ENCODE data around the gene EIF4E2. TPM values are rescaled to one million over a fixed set of nuclear protein-coding genes. Genes with fewer than 3 reads are reported as not detected.

The EIF4E2 gene
- total RNA-seq, 1 donor from 2014 or later: 91.4 TPM

DNA sequence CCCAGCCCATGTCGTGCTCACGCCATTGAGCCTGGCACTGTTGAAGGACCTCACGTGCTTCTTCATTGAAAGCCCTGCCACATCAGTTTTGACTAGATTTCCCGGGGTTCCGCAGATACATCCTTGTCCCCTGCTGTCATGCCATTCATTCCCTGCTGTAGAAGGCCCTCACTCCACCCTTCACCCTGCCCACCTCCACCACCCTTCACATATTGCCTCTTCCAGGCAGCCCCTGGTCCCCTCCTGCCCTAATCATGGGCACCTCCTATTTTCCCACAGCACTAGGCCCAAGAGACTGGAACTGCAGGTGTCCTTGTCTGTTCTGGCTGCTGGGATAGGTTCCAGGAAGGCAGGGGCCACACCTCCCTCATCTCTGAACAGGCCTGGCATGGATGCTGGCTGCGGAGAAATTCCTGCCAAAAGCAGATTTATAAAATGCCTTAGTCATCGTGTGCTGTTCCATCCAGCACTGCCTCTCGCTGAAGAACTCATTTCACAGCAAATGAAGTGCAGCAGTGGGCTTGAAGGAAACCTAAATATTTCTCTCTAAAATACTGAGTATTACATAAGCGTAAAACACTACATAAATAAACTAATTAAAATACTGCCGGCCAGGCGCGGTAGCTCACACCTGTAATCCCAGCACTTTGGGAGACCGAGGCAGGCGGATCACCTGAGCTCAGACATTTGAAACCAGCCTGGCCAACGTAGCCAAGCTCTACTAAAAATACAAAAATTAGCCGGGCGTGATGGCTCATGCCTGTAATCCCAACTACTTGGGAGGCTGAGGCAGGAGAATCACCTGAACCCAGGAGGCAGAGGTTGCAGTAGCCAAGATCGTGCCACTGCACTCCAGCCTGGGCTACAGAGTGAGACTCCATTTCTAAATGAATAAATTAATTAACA, 38.4 kb downstream of the EIF4E2 start:
- DNase-seq (ENCODE audit: extremely low read depth, low read depth, low spot score): no peak

DNA sequence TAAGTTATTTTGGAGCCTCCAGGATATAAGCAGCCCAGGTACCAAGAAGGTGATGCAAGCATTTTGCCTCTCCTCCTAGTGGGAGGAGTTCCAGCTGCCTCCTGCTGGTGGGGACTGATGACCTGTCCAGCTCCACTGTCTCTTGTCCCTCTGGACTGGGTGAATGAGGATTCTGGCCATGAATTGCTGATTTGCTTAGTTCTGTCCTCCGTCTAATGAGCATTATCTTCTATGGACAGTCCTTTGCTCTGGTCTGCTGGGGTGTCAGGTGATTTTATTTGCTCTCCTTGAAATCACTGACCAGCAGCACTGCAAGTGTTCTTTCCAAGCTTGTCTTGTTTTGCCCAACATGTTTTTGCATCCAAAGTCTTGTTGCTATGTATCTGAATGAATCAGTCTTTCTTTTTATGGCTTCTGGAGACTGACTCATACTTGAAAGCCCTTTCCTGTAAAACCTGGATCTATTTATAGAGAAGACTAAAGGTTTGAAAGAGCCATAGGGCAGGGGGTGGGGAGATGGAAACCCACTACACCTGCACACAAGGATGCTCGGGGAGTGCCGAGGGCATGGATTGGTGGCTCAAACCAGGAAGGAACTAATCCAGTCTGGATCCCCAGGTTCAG, 42.4 kb downstream of the EIF4E2 start:
- peak; percentile 48 for DNase-seq (ENCODE audit: extremely low read depth, low read depth, low spot score)

DNA sequence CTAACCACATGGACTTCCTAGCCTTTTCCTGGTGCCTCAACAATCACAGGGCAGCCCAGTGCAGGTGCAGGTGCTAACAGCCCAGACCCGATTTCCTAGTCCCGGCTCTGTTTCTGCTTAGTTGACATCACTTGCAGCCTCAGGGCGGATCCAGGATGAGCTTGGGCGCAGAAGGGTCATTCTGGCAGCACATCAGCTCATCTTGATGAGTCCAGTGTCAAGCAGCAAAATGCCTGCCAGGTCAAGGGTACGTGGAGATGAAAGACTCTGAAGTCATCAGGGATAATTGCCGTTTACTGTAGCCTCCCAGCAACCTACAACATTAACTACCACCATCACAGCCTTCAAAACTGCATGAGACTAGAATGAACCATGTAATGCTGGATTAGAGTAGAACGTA, 43.5 kb downstream of the EIF4E2 start:
- no peak for DNase-seq (ENCODE audit: extremely low read depth, low read depth, low spot score)

DNA sequence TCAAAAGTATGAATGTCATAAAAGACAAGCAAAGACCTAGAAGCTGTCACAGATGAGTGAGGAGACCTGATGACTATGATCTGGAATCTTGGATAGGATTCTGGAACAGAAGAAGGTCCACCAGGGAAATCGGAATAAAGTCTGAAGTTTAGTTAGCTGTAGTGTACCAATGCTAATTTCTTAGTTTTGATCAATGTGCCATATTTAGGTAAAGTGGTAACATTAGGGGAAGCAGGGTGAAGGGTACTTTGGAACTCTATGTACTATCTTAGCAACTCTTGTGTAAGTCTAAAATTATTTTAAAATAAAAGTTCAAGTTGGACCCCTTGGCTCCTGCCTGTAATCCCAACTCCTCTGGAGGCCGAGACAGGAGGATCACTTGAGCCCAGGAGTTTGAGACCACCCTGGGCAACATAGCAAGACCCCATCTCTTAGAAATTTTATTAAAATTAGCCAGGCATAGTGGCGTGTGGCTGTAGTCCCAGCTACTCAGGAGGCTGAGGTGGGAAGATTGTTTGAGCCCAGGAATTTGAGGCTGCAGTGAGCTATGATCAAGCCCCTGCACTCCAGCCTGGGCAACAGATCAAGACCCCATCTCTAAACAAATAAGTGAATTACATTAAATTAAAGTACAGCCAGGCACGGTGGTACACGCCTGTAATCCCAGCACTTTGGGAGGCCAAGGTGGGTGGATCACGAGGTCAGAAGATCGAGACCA, 47.0 kb downstream of the EIF4E2 start:
- no peak for DNase-seq (ENCODE audit: extremely low read depth, low read depth, low spot score)

DNA sequence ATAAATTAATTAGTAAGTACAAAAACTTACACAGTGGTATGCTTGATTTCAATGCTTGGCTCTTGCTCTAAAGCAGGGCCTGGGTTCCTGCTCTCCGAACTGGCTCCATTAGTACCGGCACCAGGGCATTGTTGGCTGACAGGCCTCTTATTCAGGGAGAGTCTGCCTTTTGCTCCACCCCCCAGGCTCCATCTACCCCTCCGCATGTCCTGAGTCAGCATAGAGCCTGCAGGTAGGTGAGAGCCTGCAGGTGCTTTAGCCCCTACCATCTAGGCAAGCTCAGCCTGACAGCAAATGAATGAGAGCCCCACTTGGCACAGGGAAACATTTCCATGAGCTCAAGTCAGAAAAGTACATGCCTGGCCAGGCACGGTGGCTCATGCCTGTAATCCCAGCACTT, 47.8 kb downstream of the EIF4E2 start:
- no peak for DNase-seq (ENCODE audit: extremely low read depth, low read depth, low spot score)

DNA sequence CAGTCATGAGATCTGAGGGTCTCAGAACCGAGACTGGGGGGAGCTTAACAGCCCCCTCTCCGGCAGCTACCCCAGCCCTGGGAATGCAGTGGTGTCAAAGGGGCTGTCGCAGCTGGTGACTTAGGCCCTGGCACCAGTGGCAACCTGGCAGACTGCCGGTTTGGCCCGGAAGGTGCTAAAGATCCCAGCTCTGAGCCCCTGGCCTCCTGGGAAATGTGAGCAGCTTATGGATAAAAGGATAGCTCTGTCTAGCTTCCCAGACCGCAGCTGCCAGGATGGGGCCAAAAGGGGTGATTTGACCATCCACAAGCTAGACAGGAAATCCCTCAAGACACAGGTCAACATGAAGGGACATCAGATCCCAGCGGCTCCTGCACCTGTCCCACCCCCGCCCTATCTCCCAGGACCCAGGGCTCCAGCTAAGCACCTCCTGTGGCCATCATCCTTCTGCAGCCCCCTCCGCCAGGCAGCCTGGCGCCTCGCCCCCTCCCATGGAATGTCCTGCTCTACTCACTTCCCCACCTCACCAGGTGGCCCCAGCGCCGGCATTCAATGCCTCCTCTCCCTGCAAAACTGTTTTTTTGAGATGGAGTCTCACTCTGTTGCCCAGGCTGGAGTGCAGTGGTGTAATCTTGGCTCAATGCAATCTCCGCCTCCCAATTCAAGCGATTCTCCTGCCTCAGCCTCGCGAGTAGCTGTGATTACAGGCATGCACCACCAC, 49.7 kb downstream of the EIF4E2 start:
- DNase-seq (ENCODE audit: extremely low read depth, low read depth, low spot score): no peak

DNA sequence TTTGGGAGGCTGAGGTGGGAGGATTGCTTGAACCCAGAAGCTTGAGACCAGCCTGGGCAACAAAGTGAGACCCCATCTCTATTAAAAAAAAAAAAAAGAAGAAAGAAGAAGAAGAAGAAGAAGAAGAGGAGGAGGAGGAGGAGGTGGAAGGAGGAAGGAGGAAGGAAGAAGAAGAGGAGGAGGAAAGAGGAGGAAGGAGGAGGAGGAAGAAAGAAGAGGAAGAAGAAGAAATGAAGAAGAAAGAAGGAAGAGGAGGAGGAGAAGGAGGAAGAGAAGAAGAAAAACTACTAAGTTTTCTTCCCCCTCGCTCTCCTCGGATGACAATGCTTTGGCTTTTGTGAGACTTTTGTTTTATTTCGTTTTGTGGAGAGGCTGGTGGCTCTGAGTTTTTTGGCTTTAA, 52.8 kb downstream of the EIF4E2 start:
- no peak for DNase-seq (ENCODE audit: extremely low read depth, low read depth, low spot score)

DNA sequence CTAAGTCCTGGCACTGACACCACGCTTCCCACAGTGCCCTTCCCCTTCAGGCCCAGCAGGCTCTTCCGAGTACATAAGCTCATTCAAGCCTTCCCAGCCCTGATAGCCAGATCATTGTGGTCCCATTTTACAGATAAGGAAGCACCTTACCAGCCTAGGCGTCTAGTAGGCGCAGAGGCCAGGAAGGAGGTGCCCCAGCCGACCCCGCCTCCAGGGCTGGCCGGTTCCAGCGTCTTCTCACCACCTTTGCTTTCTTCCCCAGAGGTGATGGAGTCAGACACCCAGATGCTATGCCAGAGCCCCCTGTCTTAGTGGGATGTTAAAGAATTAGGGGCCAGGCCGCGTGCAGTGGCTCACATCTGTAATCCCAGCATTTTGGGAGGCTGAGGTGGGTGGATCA, 54.0 kb downstream of the EIF4E2 start:
- DNase-seq (ENCODE audit: extremely low read depth, low read depth, low spot score): no peak

DNA sequence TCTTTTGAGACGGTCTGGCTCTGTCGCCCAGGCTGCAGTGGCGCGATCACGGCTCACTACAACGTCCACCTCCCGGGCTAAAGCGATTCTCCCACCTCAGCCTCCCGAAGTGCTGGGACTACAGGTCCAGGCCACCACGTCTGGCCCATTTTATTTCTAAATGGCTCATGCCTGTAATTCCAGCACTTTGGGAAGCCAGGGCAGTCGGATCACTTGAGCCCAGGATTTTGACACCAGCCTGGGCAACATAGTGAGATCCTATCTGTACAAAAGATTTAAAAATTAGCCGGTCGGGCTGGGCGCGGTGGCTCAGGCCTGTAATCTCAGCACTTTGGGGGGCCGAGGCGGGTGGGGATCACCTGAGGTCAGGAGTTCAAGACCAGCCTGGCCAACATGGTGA, 56.5 kb downstream of the EIF4E2 start:
- DNase-seq (ENCODE audit: extremely low read depth, low read depth, low spot score): no peak

DNA sequence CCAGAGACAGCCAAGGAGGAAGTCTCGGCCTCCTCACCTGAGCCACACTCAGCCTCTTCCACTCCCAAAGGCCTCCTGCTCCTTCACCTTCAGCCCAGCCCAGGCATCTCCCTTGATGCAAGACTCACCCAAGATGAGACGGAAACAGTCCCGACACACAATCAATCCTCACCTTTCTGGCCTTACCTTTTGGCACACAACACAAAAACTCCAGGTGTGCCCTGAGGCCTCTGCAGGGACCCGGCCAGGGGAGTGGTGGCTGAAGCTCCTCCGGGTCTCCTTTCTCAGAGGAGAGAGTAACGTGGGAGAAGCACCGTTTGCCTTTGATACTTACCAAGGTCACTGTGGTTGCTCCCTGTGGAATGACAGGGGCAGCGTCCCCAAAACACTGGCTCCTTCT, 59.1 kb downstream of the EIF4E2 start:
- DNase-seq (ENCODE audit: extremely low read depth, low read depth, low spot score): no peak

DNA sequence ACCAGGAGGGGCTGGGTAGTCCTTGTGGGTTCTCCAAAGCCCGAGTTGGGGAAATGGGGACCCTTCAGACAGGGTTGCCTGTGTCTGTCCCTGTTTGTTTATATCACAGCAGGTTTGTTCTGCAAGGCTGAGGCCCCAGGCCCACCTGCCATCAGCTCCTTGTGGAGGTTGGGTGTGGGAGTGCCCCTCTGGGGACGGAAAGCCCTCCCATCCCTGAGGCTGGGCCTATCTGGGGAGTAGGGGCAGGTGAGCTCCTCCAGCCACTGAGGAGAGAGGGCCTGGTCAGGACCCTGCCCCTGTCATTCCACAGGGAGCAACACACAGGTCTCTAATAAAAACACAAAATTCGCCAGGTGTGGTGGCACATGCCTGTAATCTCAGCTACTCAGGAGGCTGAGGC, 59.6 kb downstream of the EIF4E2 start:
- DNase-seq (ENCODE audit: extremely low read depth, low read depth, low spot score): no peak

DNA sequence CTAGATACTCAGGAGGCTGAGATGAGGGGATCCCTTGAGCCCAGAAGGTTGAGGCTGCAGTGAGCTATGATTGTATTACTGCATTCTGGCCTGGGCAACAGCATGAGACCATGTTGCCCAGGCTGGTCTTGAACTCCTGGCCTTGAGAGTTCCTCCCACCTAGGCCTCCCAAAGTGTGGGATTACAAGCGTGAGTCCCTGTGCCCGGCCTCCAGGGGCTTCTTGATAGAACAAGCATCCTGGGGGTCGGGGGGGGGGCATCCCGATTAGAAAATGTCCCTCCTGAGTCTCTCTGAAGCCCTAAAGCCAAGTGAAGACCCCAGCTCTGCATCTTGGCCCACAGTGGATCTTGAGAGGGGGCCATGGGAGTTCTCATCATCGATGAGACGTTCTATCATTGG, 60.6 kb downstream of the EIF4E2 start:
- no peak for DNase-seq (ENCODE audit: extremely low read depth, low read depth, low spot score)

DNA sequence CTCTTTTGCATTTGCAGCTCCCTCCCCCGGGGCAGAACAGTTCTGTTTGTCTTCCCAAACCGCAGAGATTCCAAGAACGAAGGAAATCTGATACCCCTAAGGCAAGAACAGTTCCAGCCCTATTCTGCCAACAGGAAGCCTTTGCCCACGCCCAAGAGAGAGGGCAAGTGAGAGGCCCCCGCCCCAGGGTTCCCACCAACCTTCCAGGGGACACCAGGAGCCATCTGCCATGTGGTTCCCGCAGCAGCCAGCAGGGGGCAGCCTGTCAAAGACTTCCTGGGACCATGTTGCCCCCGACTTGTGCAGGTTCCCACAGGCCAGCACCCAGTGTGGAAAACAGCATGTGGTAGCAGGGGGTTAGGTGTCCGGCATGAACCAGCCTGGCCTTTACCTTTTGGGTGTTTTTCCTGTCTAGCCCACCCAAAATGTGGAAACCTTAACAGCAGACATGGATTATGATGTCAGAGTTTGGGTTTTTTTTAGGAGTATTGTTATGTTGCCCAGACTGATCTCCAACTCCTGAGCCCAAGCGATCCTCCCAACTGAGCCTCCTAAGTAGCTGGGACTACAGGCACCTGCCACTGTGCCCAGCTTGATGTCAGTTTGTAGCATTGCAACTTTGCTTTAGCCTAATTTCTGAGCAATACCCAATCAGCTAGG, 61.2 kb downstream of the EIF4E2 start:
- no peak for DNase-seq (ENCODE audit: extremely low read depth, low read depth, low spot score)

DNA sequence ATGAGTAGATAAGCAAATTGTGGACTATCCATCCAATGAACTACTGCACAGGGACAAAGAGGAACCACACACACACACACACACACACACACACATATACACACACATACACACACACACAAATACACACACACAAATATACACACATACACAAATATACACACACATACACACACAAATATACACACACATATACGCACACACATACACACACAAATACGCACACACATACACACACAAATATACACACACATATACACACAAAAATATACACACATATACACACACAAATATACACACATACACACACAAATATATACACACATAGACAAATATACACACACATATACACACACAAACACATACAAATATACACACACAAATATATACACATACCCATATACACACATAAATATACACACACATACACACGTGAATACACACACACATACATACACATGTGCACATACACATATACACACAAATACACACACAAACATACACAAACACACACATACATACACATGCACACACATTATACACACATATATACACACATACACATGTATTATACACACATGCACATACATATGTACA, 63.1 kb downstream of the EIF4E2 start:
- DNase-seq (ENCODE audit: extremely low read depth, low read depth, low spot score): no peak

DNA sequence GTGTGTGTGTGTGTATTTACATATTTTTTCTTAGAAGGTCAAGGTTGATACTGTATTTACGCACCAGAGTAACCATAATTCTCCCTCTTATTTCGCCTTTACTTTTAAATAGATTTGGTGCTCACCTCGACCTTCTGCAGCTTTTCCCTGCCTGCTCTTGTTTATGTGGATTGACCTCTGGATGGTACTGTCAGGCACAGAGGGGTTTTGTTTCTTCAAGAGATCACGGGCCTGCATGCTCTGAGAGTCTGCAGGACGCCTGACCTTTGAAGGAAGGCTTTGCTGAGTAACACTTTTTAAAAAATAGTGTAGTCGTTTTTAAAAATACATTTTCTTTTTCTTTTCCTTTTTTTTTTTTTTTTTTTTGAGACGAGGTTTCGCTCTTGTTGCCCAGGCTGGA, 64.8 kb downstream of the EIF4E2 start:
- DNase-seq (ENCODE audit: extremely low read depth, low read depth, low spot score): no peak

Other genes with a start within 250 kb of the EIF4E2 start
- not detected in 2 replicates for gene ALPP, start 171.9 kb upstream of the EIF4E2 start, total RNA-seq
- gene ALPG, start 143.8 kb upstream of the EIF4E2 start, total RNA-seq: not detected in 2 replicates
- gene ALPI, start 94.5 kb upstream of the EIF4E2 start, total RNA-seq: not detected in 2 replicates
- gene ECEL1, start 62.9 kb upstream of the EIF4E2 start, total RNA-seq: not detected in 2 replicates
- gene PRSS56, start 30.3 kb upstream of the EIF4E2 start, total RNA-seq: not detected in 2 replicates
- not detected in 2 replicates for gene CHRND, start 24.5 kb upstream of the EIF4E2 start, total RNA-seq
- not detected in 2 replicates for gene CHRNG, start 11.0 kb upstream of the EIF4E2 start, total RNA-seq
- gene TIGD1, start 132 bp upstream of the EIF4E2 start, total RNA-seq: 2.4 and 3.8 TPM in 2 replicates
- gene EFHD1, start 82.9 kb downstream of the EIF4E2 start, total RNA-seq: 1.6 and 1.9 TPM in 2 replicates
- gene GIGYF2, start 146.6 kb downstream of the EIF4E2 start, total RNA-seq: 35.2 and 52.5 TPM in 2 replicates
- gene KCNJ13, start 225.9 kb downstream of the EIF4E2 start, total RNA-seq: not detected in 2 replicates

All from glomerular endothelial cell (primary cell).